HEK293 (cell line): Measurements from ENCODE around the gene ARMH2.
"Not testable (repeated sequence)": the region's sequence is repeated elsewhere in the genome, so short reads cannot be mapped to it uniquely, and the experiment has no call there.

Experiments used
- CTCF ChIA-PET: fragments of 350-600 bp; formaldehyde crosslinking; extraction: SDS; loops from one replicate; lab custom pipeline; 2021; ENCODE audit warnings: antibody characterized with exemption; lab: Yijun Ruan, JAX
- POLR2A ChIA-PET: fragments of 300-600 bp; formaldehyde crosslinking; extraction: SDS; loops from one replicate; lab custom pipeline; 2020; ENCODE audit warnings: antibody characterized with exemption, inconsistent platforms; lab: Yijun Ruan, JAX
- H3K27ac ChIP-seq: fragments of 200-500 bp; sonication (Bioruptor generic); 2 replicates; pipeline ENCODE4 v1.5.1; 2014; ENCODE audit warnings: low read depth, low read length, control low read depth, inconsistent platforms; ENCODE audit errors: extremely low read depth
- H3K36me3 ChIP-seq, 2 experiments: fragments of 200-500 bp in 1 of 2; sonication (Bioruptor generic) in 1 of 2; 1 replicate in 1 of 2; 2 replicates in 1 of 2; pipeline ENCODE4 v1.5.1; 2014 to 2017; ENCODE audit warnings: inconsistent platforms in 2 of 2, low read length in 2 of 2; ENCODE audit not compliant: control insufficient read depth in 2 of 2, insufficient read depth in 1 of 2
- H3K4me1 ChIP-seq: fragments of 200-500 bp; sonication (Bioruptor generic); 2 replicates; pipeline ENCODE4 v1.5.1; 2014; ENCODE audit warnings: mild to moderate bottlenecking, low read length, inconsistent platforms; ENCODE audit not compliant: control insufficient read depth, insufficient read depth
- H3K4me3 ChIP-seq: 2 replicates; pipeline ENCODE4 v1.5.1; 2011; ENCODE audit warnings: low read depth, mild to moderate bottlenecking, control low read depth, low read length, moderate library complexity
- H3K9me3 ChIP-seq: fragments of 200-500 bp; sonication (Bioruptor generic); 2 replicates; pipeline ENCODE4 v1.5.1; 2014; ENCODE audit warnings: low read depth, low read length, inconsistent platforms; ENCODE audit not compliant: control insufficient read depth, insufficient read depth
- INSM2 ChIP-seq: fragments of 450-650 bp; formaldehyde crosslinking; IDR thresholded peaks from 2 replicates; pipeline ENCODE4 v1.5.1; 2016; ENCODE audit warnings: missing biosample characterization, missing genetic modification characterization
- KLF1 ChIP-seq: fragments of 450-650 bp; formaldehyde crosslinking; IDR thresholded peaks from 2 replicates; pipeline ENCODE4 v1.5.1; 2016; ENCODE audit warnings: missing biosample characterization, missing genetic modification characterization
- KLF7 ChIP-seq: fragments of 450-650 bp; formaldehyde crosslinking; IDR thresholded peaks from 2 replicates; pipeline ENCODE4 v1.5.1; 2016; ENCODE audit warnings: missing biosample characterization, missing genetic modification characterization, borderline replicate concordance
- MYNN ChIP-seq: fragments of 450-650 bp; formaldehyde crosslinking; IDR thresholded peaks from 2 replicates; pipeline ENCODE4 v1.5.1; 2016; ENCODE audit warnings: missing biosample characterization, missing genetic modification characterization, borderline replicate concordance
- RBAK ChIP-seq: fragments of 450-650 bp; formaldehyde crosslinking; IDR thresholded peaks from 2 replicates; pipeline ENCODE4 v1.5.1; 2016; ENCODE audit warnings: missing biosample characterization, missing genetic modification characterization
- SCRT2 ChIP-seq: fragments of 450-650 bp; formaldehyde crosslinking; IDR thresholded peaks from 2 replicates; pipeline ENCODE4 v1.5.1; 2016; ENCODE audit warnings: missing biosample characterization, missing genetic modification characterization
- ZNF184 ChIP-seq: fragments of 450-650 bp; IDR thresholded peaks from 2 replicates; pipeline ENCODE4 v1.5.1; 2018; ENCODE audit warnings: missing biosample characterization, mild to moderate bottlenecking, missing genetic modification characterization
- ZNF26 ChIP-seq: fragments of 450-650 bp; formaldehyde crosslinking; IDR thresholded peaks from 2 replicates; pipeline ENCODE4 v1.5.1; 2016; ENCODE audit warnings: missing biosample characterization, missing genetic modification characterization
- ZNF292 ChIP-seq: fragments of 450-650 bp; formaldehyde crosslinking; IDR thresholded peaks from 2 replicates; pipeline ENCODE4 v1.5.1; 2016; ENCODE audit warnings: low read depth, missing biosample characterization, missing genetic modification characterization, borderline replicate concordance
- ZNF311 ChIP-seq: fragments of 450-650 bp; formaldehyde crosslinking; IDR thresholded peaks from 2 replicates; pipeline ENCODE4 v1.5.1; 2017; ENCODE audit warnings: missing biosample characterization, missing genetic modification characterization, borderline replicate concordance
- ZNF354C ChIP-seq: fragments of 450-650 bp; formaldehyde crosslinking; IDR thresholded peaks from 2 replicates; pipeline ENCODE4 v1.5.1; 2016; ENCODE audit warnings: missing biosample characterization, missing genetic modification characterization, low read depth, borderline replicate concordance
- ZNF404 ChIP-seq: fragments of 450-650 bp; formaldehyde crosslinking; IDR thresholded peaks from 2 replicates; pipeline ENCODE4 v1.5.1; 2017; ENCODE audit warnings: missing biosample characterization, missing genetic modification characterization
- ZNF544 ChIP-seq: fragments of 450-650 bp; formaldehyde crosslinking; IDR thresholded peaks from 2 replicates; pipeline ENCODE4 v1.5.0; 2017; ENCODE audit warnings: missing biosample characterization, missing genetic modification characterization
- ZNF549 ChIP-seq: fragments of 450-650 bp; IDR thresholded peaks from 2 replicates; pipeline ENCODE4 v1.5.1; 2018; ENCODE audit warnings: missing biosample characterization, missing genetic modification characterization, mild to moderate bottlenecking, inconsistent platforms, moderate library complexity
- ZNF555 ChIP-seq: fragments of 450-650 bp; formaldehyde crosslinking; conservative IDR thresholded peaks from 2 replicates; pipeline ENCODE4 v1.5.1; 2017; ENCODE audit warnings: missing biosample characterization, mild to moderate bottlenecking, missing genetic modification characterization, inconsistent platforms
- ZNF561 ChIP-seq: fragments of 450-650 bp; IDR thresholded peaks from 2 replicates; pipeline ENCODE4 v1.5.1; 2018; ENCODE audit warnings: missing biosample characterization, missing genetic modification characterization, borderline replicate concordance
- ZNF585B ChIP-seq: fragments of 450-650 bp; formaldehyde crosslinking; IDR thresholded peaks from 2 replicates; pipeline ENCODE4 v1.5.1; 2016; ENCODE audit warnings: missing biosample characterization, missing genetic modification characterization
- ZNF660 ChIP-seq: fragments of 450-650 bp; IDR thresholded peaks from 2 replicates; pipeline ENCODE4 v1.5.1; 2018; ENCODE audit warnings: missing biosample characterization, mild to moderate bottlenecking, missing genetic modification characterization
- ZNF670 ChIP-seq: fragments of 450-650 bp; formaldehyde crosslinking; IDR thresholded peaks from 2 replicates; pipeline ENCODE4 v1.5.1; 2016; ENCODE audit warnings: missing biosample characterization, missing genetic modification characterization, low read depth
- ZNF785 ChIP-seq: fragments of 450-650 bp; formaldehyde crosslinking; IDR thresholded peaks from 2 replicates; pipeline ENCODE4 v1.5.1; 2016; ENCODE audit warnings: missing biosample characterization, missing genetic modification characterization

The ARMH2 gene

GRCh38 chr6:24752503-24752902, 46.2 kb downstream of the ARMH2 start (continued):
- TF ChIP-seq ZNF26 (tag by site-specific recombination) = no peak
- TF ChIP-seq ZNF292 = no peak
- TF ChIP-seq ZNF585B = no peak
- TF ChIP-seq ZNF404 (tag by site-specific recombination) = no peak
- TF ChIP-seq KLF7 = no peak
- TF ChIP-seq ZNF544 = no peak
- TF ChIP-seq ZNF561 (tag by site-specific recombination) = no peak
- TF ChIP-seq ZNF670 (tag by site-specific recombination) = no peak
- TF ChIP-seq ZNF549 (tag by site-specific recombination) = no peak

GRCh38 chr6:24750878-24751277, 47.8 kb downstream of the ARMH2 start:
- H3K36me3 ChIP-seq, H3K9me3 ChIP-seq, CTCF ChIA-PET, H3K4me3 ChIP-seq, H3K4me1 ChIP-seq, POLR2A ChIA-PET, H3K27ac ChIP-seq: not testable (repeated sequence)

- TF ChIP-seq RBAK (tag by site-specific recombination) (no peak), MYNN (tag by site-specific recombination) (no peak), SCRT2 (tag by site-specific recombination) (no peak), ZNF354C (tag by site-specific recombination) (no peak), ZNF311 (tag by site-specific recombination) (no peak), KLF1 (tag by site-specific recombination) (no peak), ZNF555 (tag by site-specific recombination) (no peak), ZNF785 (tag by site-specific recombination) (no peak), ZNF184 (no peak), ZNF660 (tag by site-specific recombination) (no peak), INSM2 (tag by site-specific recombination) (no peak)
- Histone ChIP-seq H3K36me3 (no peaks in the 10 kb centered on the region), H3K4me3 (no peak overlapping the region), H3K4me1 (no peaks in the 10 kb centered on the region), H3K27ac (no peak overlapping the region), H3K9me3 (no peaks in the 10 kb centered on the region)
- CTCF ChIA-PET = no interaction called here
- POLR2A ChIA-PET = no interaction called here
Observed at GRCh38 chr6:24749297-24749696, 49.4 kb downstream of the ARMH2 start.
